ENCODE results near the gene ANXA6. TPM values are rescaled to one million over a fixed set of nuclear protein-coding genes. Genes with fewer than 3 reads are reported as not detected.
"Not testable (repeated sequence)": the region's sequence is repeated elsewhere in the genome, so short reads cannot be mapped to it uniquely, and the experiment has no call there.

ANXA6 gene
- total RNA-seq, 1 donor from 2014 or later: 123 TPM

- peak; percentile 24 for DNase-seq (ENCODE audit: low spot score)
These were observed 24.4 kb upstream of the ANXA6 start for GRCh38 chr5:151181818-151182523.

GRCh38 chr5:151180291-151180690 lies 22.7 kb upstream of the ANXA6 start:
- DNase-seq (ENCODE audit: low spot score): no peak

- DNase-seq (ENCODE audit: low spot score): peak; percentile 28
These were observed 21.9 kb upstream of the ANXA6 start for GRCh38 chr5:151179489-151179840.

GRCh38 chr5:151178777-151179488 lies 21.4 kb upstream of the ANXA6 start:
- peak; percentile 7 for DNase-seq (ENCODE audit: low spot score)

GRCh38 chr5:151178372-151178771 lies 20.8 kb upstream of the ANXA6 start:
- no peak for DNase-seq (ENCODE audit: low spot score)

- not testable (repeated sequence) for DNase-seq (ENCODE audit: low spot score)
These were observed 18.7 kb upstream of the ANXA6 start for GRCh38 chr5:151176268-151176667.

GRCh38 chr5:151174612-151175101 lies 17.1 kb upstream of the ANXA6 start:
- peak; percentile 39 for DNase-seq (ENCODE audit: low spot score)

- peak; percentile 37 for DNase-seq (ENCODE audit: low spot score)
These were observed 16.4 kb upstream of the ANXA6 start for GRCh38 chr5:151173711-151174611.

GRCh38 chr5:151171529-151171928 lies 13.9 kb upstream of the ANXA6 start:
- peak; percentile 20 for DNase-seq (ENCODE audit: low spot score)

- DNase-seq (ENCODE audit: low spot score): no peak
These were observed 11.2 kb upstream of the ANXA6 start for GRCh38 chr5:151168602-151169344.

- DNase-seq (ENCODE audit: low spot score): no peak
These were observed 9.4 kb upstream of the ANXA6 start for GRCh38 chr5:151167022-151167421.

- DNase-seq (ENCODE audit: low spot score): peak; percentile 83
These were observed 7.3 kb upstream of the ANXA6 start for GRCh38 chr5:151164687-151165392.

- DNase-seq (ENCODE audit: low spot score): no peak
These were observed 5.2 kb upstream of the ANXA6 start for GRCh38 chr5:151162776-151163175.

GRCh38 chr5:151159649-151160373 lies 2.2 kb upstream of the ANXA6 start:
- DNase-seq (ENCODE audit: low spot score): no peak

- no peak for DNase-seq (ENCODE audit: low spot score)
These were observed 695 bp upstream of the ANXA6 start for GRCh38 chr5:151158287-151158661.

- no peak for DNase-seq (ENCODE audit: low spot score)
These were observed 815 bp downstream of the ANXA6 start for GRCh38 chr5:151156507-151157420.

GRCh38 chr5:151155775-151156506 lies 1.6 kb downstream of the ANXA6 start:
- no peak for DNase-seq (ENCODE audit: low spot score)
